Astrocyte of the spinal cord (primary cell): Measurements from ENCODE around the gene NTF3.

Experiments used
- DNase-seq: peaks from one replicate; pipeline ENCODE4 v3.0.0; 2011; ENCODE audit warnings: low read depth, low spot score
- H3K4me3 ChIP-seq: 2 replicates; pipeline ENCODE4 v1.5.1; 2011; ENCODE audit warnings: low read depth, mild to moderate bottlenecking, low read length, moderate library complexity
- in situ Hi-C: cut with HindIII; loops from 2 replicates; pipeline ENCODE4 v1.10.0; 2017; ENCODE audit warnings: low sequenced_read_pairs
- TF ChIP-seq, protein P1 (sequence below): IDR thresholded peaks from 2 replicates; pipeline ENCODE4 v1.5.1; 2012; ENCODE audit warnings: low read depth, mild to moderate bottlenecking, low read length, inconsistent platforms

Gene NTF3

GRCh38 chr12:5476356-5476755 lies 44.4 kb downstream of the NTF3 start:
- no peak overlapping the region for H3K4me3 ChIP-seq
- DNase-seq = no peak
- in situ Hi-C loops = no loop called here
- TF ChIP-seq, protein P1, sequence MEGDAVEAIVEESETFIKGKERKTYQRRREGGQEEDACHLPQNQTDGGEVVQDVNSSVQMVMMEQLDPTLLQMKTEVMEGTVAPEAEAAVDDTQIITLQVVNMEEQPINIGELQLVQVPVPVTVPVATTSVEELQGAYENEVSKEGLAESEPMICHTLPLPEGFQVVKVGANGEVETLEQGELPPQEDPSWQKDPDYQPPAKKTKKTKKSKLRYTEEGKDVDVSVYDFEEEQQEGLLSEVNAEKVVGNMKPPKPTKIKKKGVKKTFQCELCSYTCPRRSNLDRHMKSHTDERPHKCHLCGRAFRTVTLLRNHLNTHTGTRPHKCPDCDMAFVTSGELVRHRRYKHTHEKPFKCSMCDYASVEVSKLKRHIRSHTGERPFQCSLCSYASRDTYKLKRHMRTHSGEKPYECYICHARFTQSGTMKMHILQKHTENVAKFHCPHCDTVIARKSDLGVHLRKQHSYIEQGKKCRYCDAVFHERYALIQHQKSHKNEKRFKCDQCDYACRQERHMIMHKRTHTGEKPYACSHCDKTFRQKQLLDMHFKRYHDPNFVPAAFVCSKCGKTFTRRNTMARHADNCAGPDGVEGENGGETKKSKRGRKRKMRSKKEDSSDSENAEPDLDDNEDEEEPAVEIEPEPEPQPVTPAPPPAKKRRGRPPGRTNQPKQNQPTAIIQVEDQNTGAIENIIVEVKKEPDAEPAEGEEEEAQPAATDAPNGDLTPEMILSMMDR = no peak

- TF ChIP-seq, protein P1 = no peak
- in situ Hi-C loops = no loop called here
- no peak overlapping the region for H3K4me3 ChIP-seq
- DNase-seq = peak; percentile 11
Observed at GRCh38 chr12:5478081-5478706, 46.3 kb downstream of the NTF3 start.

- in situ Hi-C loops = no loop called here
- no peak for DNase-seq
- H3K4me3 ChIP-seq = no peak overlapping the region
- TF ChIP-seq, protein P1 = no peak
Observed at GRCh38 chr12:5479761-5480160, 47.9 kb downstream of the NTF3 start.

GRCh38 chr12:5480218-5480937 lies 48.5 kb downstream of the NTF3 start:
- in situ Hi-C loops = no loop called here
- no peak for DNase-seq
- TF ChIP-seq, protein P1 = no peak
- H3K4me3 ChIP-seq = no peak overlapping the region

GRCh38 chr12:5480938-5481303 lies 49.0 kb downstream of the NTF3 start:
- TF ChIP-seq, protein P1 = no peak
- DNase-seq = no peak
- H3K4me3 ChIP-seq = no peak overlapping the region
- in situ Hi-C loops = no loop called here

DNA sequence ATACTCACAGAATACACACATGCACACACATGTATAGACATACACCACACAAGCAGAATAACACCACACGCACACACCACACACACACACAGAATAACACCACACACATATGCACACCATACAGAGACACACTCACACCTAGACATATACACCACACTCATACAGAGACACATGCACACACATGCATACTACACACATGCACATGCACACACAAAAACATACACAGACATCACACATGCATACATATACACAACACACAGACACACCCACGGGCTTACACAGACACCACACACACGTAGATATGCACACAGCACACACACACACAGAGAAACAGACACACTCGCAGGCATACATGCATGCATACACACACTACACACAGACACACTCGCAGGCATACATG lies 49.7 kb downstream of the NTF3 start:
- no peak for DNase-seq
- TF ChIP-seq, protein P1 = no peak
- H3K4me3 ChIP-seq = no peak overlapping the region
- in situ Hi-C loops = no loop called here
